HG03565 (cell line): ENCODE results near the gene HUNK.

Experiments used
- ATAC-seq: cut with Tn5 transposase; IDR thresholded peaks from one replicate; pipeline ENCODE4 v1.9.1; 2021; ENCODE audit warnings: mild to moderate bottlenecking, moderate library complexity; ENCODE audit not compliant: unreplicated experiment

HUNK gene

DNA sequence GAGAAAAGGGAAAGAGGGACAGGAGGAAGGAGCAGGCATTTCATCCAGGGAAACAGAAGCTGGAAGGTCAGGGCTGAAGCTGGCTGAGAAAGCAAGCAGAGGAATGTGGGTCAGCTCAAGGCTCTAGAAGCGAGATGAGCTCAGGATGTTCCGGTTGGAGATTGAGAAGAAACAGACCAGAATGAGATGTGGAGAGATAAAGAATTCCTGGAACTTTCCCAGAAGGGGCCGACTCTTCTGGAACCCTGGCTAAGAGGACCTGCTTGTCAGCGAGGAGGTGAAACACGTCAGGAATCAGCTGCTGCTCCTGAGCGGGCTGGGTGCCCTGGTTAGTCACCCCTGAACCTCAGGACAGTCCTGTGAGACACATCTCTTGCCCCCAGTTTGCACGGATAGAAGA, 75.9 kb downstream of the HUNK start:
- ATAC-seq, result no peak

DNA sequence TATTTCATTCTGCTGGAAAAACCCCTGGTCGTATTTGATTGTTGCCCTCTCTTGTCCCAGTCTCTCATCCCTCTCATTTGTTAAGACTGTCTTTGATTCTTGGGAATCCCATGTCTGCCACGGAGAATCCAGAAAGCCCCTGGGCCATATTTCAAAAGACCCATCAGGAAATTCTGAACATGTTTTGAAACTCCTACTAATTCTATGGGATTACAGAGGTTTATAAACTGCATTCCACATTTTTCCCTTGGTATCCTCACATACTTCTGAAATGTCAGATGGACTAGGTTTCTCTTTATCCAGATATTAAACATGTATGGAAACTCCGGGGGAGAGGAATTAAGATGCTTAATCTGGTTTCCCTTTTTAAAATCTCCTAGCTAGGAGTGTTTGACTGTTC, 80.0 kb downstream of the HUNK start:
- no peak for ATAC-seq

DNA sequence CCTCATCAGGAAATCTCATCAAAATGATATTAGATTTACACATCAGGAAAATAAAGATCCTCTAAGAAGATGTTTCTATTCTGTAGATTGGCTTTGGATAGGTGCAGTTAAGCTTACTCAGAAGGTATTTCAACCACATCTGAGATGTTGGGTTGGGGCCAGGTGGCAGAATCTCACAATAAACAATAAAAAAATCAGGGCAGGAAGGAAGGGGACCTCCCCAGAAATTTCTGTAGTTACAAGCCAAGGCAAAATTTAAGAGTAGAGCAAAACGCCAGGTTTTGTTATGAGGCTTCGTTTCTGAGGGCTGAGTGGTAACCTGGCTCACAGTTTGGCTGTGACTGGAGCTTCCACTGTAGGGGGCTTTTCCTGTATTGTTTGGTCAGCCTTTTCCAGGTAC, 84.8 kb downstream of the HUNK start:
- ATAC-seq, result no peak

DNA sequence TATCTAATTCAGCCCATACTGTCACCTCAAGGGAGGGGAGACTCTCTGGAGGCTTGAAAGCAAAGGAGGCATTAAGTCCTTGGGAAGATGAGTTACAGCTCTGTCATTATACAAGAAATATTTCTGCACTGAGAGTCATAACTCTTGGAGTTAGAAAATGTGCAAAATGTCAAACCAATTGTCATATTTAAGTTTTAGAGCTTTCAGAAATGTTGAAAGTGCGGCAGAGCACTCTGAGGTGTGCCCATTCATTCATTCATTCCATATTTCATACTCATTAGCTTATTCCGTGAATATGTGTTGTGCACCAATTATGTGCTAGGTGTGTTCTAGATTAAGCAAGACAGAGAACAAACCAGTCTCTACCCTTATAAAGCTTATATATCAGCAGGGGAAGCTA, 87.1 kb downstream of the HUNK start:
- no peak for ATAC-seq

DNA sequence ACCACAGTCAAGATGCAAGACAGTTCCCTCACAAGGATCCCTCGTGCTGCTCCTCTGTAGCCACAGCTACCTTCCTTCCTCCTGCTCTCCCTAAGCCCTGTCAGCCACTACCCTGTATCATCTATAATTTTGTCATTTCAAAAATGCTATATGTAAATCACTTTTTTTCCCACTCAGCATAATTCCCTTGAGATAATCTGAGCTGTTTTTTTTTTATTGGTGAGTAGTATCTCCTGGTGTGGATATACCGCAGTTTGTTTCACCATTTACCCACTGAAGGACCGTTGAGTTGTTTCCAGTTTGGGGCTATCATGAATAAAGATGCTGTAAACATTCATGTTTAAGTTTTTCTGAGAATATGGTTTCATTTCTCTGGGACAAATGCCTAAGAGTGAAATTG, 88.2 kb downstream of the HUNK start:
- ATAC-seq, result no peak

DNA sequence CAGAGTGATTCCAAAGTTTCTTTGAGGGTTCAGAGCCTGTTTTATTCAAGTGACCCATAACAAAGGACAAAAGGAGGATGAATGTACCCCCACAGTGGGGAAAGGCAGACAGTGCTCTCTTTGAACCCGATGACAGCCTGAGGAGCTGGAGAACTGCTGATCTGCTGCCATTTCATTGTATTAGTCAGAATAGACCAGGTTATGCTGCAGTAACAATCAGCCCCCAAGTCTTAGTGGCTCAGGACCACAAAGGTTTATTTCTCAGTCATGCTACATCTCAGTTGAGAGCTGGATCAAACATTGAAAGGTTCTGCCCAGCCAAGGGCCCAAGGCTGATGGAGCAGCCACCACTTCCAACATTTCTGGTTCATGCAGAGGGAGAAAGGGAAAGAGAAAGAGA, 88.9 kb downstream of the HUNK start:
- no peak for ATAC-seq

DNA sequence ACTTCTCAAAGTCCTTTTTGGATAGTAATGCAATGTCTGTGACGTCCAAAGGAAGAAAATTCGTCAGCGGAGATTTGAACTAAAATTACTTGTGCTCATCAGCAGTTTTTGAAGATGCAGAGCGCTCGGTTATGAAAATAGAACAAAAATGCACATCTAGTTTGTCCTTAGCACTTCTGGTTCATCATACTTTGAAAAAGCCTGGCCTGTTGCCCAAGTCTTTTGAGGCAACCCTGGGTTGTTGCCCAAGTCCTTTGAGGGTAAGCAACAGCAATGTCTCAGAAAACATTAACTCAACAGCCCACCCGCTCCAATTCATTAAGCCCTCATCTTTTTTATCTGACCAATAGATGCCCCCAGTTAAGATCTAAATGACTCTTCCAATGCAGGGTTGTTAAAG, 91.9 kb downstream of the HUNK start:
- no peak for ATAC-seq

DNA sequence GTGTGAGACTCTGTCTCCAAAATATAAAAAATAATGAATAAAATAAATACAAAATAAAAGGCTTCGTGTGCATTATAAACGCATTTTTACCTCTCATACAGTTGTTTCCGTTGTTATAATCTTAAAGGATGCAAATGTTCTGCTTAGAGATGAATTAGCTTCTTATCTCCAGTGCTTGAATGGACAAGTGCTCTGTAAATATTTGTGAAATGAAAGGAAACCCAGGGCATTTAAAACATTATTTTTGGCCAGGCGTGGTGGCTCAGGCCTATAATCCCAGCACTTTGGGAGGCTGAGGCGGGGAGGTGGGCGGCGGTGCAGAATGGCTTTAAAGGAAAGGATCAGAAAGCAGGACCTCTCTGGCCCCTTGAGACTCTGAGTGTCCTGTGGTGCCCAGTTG, 94.5 kb downstream of the HUNK start:
- ATAC-seq, result no peak

DNA sequence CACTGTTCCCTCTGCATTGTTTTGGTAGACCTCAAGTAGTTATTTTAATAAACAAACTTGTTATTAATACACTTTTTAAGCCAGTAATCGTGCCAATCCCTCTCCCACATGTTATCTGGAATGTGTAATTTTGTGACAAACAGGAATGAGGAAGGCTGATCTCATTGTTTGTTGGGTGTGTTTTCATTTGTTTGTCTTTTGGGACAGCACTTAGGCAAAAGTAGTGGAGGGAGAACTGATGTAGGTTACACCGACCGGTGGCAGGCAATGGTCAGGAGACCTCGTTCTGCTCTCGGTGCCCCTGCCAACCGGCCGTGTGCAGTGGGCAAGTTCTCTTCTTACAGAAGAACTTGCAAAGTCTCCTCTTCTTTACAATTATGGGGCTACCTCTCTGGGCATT, 99.8 kb downstream of the HUNK start:
- no peak for ATAC-seq

DNA sequence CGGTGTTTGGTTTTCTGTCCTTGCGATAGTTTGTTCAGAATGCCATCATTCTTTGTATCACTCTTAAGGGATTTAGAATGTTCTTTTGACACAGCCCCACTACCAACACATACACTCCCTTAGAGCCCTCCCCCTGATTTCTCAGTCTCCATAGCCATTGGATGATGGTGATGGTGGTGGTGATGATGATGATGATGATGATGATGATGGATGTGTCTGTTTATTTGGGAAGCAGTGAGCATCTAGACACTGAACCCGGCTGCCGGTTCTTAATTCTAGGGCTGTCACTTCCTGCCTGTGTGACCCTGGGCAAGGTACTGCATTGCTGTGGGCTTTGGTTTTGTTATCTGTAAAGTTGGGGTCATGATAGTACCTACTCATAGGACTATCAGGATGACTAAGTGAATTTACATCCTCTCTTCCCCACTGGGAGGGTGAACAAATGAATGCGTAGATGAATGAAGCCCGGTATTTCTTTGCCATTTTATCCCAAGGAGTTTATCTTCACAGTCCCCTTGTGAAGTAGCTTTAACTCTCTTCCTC, 100.7 kb downstream of the HUNK start:
- no peak for ATAC-seq

DNA sequence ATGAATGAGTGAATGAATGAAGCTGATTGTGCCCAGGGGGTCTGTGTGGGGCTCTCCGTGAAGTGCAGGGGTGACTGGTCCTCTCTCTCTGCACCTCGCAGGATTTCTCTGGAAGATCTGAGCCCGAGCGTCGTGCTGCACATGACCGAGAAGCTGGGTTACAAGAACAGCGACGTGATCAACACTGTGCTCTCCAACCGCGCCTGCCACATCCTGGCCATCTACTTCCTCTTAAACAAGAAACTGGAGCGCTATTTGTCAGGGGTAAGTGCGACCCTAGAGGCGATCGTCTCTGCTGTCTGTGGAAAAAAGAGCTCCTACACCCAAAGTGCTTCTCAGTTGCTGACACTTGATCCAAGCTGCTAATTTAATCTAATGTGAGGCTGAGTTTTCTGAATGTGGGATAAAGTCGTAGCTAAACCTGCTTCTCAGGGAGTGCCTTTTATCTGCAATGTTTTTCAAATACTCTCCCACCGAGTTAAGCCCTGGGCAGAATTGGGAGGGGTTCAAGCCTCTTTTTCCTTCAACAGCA, 101.7 kb downstream of the HUNK start:
- ATAC-seq, result no peak

DNA sequence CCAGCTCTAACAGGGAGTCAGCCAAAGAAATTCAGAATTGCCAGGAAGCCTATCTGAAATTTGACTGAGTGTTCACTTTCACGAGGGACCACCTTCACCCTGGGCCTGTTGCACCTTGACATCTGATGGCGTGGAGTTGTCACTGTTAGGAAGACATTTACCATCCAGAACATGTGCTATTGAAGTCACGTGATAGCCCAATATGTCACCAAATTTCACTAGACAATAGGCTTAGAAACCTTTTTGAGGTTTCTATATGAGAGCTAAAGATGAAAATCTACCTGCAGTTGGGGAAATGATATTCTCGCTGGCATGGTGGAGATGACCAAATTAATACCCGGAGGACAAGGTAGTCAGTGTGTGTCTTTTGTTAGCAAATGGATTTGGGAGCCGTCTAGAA, 102.7 kb downstream of the HUNK start:
- no peak for ATAC-seq

DNA sequence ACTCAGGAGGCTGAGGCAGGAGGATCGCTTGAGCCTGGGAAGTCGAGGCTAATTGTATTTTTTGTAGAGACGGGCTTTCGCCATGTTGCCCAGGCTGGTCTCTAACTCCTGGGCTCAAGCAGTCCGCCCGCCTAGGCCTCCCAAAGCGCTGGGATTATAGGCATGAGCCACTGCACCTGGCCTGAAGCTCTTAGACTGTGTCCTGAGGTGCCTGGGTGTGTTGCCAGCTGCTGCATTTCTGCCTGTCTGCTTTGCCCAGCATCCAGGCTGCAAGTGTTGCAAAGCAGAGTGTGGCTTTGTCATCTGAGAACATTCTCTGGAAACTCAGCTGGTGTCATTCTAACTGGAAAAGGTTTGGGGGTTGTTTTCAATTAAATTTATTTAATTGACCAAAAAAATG, 105.0 kb downstream of the HUNK start:
- no peak for ATAC-seq

DNA sequence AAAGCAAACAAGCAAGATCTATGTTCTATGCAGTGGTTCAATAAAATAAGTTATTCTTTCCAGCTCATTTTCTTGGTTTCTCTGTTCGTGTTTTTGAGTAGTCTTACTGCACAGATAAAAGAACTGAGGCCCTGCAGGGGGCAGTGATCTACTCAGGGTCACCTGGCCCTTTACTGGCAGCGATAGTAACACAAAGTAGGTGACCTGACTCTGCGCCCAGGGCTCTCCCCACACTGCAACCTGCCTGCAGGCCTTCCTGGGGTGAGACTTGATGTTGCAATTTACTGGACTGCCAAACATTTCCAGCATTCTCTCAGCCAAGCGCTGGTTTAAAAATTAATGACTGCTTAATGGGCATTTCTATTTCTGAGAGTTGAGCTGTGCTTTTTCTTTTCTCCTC, 110.3 kb downstream of the HUNK start:
- ATAC-seq, result no peak

DNA sequence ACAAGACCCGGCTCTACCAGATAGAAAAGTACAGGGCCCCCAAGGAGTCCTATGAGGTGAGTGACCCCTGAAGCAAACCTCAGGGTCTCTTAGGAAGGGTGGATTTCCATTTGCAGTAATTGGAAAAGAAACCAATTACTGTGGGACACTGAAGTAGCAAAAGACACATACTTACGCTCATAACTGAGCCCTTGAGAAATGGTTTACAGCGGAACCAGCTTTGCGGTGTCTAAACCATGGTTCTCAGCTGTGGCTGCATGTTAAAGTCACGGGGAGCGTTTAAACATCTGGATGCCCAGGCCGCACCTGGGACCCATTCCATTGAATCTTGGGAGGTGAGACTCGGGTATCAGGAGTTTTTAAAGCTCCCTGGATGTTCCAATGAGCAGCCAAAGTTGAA, 110.7 kb downstream of the HUNK start:
- ATAC-seq, result no peak

DNA sequence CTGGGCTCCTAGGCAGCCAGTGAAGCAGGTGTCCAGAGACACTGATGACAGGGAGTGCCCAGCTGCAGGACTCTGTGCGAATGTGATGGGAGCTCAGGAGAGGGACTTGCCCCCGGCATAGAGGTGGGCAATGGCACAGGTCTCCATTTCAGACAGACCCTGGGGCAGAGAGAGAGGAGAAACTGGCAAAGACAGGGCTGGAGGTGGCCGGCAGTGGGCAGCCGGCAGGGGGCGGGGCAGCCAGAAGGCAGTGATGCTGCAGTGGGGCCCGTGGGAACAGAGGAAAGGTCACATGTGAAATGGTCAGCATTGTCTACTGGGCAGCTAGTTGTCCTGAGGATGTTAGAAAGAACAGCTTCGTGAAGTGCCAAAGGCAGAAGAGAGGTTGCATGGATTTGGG, 112.6 kb downstream of the HUNK start:
- no peak for ATAC-seq

DNA sequence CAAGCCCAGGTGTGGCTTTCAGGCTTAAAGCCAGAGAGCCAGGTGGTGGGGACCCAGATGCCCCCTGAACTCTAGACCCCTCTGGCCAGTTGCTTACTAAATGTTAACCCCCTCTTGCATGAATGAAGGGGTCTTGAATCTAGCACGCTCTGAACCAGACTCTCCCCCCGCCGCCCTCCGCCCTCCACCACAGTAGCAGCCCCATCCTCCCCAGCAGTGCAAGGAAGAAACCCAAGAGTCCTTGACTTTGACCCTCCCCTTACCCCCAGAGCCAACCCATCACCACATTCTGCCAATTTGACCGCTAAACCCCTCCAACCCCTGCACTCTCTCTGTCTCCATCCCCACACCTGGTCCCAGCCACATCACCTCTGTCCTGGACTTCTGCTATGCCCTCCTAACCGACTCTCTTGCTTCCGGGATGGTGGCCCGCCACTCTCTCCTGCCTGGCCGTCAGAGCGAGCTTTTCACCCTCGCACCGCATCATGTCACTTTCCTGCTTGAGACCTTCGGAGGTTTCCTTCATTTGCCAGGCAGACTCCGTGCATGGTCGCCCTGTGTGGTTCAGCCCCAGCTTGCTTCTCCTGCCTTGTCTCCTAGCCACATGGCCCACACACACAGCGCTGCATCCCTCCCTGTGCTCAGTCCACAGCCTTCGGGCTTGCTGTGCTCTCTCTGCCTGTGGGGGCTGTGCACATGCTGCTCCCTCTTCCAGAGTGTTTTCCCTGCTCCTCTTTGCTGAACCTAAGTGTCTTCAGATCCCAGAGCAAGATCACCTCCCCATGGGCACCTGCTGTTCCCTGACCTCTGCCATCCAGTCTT, 113.4 kb downstream of the HUNK start:
- ATAC-seq, result no peak

DNA sequence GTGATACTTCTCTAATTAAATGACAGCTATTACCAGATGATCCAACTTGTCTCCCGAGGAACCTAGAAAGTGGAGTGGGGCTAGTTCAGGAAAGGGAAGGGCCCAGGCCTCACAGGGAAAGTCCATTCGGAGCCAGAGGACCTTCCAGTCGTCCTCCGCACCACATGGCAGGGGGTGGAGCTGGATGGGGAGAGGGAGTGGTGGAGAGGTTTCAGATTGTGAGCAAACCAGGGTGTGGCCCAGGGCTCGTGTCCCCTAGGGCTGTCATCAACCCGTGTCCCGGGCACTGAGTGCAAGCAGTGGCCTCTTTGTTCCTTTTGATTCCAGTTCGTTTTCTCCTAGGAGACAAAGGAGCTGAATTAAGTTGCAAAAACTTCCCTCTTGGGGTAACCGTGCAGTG, 114.9 kb downstream of the HUNK start:
- ATAC-seq, result no peak

DNA sequence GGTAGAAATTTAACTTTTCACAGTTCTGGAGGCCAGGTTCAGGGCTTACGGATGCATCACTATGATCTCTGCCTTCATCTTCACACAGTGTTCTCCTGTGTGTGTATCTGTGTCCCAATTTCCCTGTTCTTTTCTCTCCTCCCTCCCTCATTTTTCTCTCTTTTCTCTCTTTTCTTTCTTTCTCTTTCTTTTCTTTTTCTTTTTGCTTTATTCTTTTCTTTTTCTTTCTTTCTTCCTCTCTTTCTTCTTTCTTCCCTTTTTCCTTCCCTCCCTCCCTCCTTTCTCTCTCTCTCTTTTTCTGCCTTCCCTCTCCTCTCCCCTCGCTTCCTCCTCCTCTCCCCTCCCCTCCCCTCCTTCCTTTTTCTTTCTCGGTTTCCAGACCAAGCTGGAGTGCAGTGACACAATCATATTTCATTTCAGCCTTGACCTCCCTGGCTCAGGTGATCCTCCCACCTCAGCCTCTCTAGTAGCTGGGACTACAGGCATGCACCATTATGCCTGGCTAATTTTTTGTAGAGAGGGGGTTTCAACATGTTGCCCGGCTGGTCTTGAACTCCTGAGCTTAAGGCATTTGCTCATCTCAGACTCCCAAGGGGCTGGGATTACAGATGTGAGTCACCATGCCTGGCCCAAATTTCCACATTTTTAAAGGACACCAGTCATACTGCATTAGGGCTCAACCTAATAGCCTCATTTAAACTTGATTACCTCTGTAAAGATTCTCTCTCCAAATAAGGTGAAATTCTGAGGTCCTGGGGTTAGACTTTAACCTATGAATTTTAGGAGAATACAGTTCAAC, 115.9 kb downstream of the HUNK start:
- no peak for ATAC-seq

DNA sequence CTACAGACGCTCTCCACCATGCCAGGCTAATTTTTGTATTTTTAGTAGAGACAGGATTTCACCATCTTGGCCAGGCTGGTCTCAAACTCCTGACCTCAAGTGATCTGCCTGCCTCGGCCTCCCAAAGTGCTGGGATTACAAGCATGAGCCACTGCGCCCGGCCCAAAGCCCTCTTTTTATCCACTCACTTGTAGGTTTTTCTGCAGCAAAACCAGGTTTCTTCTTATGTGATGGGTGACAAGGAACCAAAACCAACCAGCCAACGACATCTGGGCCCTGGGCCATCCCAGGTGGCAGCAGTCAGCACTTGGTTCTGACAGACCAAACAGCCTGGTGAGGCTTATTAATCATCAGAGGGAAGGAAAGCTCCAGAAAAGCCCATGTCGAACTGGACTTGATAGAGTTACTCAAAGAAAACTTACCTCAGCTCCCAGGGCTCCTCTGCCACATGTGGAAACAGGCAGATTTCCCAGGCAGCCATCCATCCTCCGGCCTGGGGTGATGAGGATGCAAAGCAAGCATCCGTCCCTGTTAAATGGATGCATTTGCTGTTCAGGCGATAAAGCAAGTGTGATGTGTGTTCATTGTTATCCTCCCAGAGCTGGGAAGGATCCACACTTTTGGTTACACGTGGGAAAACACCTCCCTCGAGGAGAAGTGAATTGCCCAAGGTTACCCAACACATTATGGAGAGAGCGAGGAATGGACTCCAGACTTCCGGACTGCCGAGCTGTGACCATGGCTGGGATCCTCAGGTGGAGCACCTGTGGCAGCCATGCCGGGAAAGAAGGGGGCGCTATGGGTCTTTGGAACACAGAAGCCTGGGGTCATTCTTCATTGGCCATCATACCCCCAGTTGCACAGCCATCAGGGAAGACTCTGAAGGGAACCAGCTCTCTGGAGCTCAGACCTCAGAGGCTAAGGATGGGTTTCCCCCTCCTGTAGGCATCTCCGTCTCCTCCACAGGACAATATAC, 118.8 kb downstream of the HUNK start:
- ATAC-seq, result no peak

DNA sequence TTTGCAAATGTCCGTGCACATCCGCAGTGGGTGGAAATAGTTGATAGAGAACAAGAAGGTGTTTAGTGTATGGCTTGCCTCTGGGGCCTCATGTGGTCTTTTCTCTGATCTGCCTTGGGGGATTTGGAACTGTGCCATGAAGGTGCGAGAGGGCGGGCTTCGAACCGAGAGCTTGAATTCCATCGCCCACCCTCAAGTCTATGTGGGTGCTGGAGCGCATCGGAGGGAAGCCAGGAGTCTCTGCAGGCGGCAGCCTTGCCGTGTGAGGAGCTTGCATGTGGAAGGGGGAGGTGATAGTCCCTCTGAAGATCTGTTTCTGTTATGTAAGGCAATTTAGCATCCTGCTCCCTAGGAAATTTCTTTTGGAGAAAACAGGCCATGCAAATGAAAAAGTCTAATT, 119.6 kb downstream of the HUNK start:
- ATAC-seq, result no peak
